T-cell (primary cell): ENCODE measurements around the gene AKR1C2. TPM values are rescaled to one million over a fixed set of nuclear protein-coding genes. Genes with fewer than 3 reads are reported as not detected.
"Not testable (repeated sequence)": the region's sequence is repeated elsewhere in the genome, so short reads cannot be mapped to it uniquely, and the experiment has no call there.

Source experiments
- ATAC-seq, 4 experiments: fragments of 200-7000 bp in 3 of 4; fragments of 150-1000 bp in 1 of 4; cut with Tn5 transposase; replicated peaks in 1 of 4; 1 replicate in 3 of 4; 2 replicates in 1 of 4; pipeline ENCODE4 v1.10.0; 2021; ENCODE audit warnings: moderate library complexity in 3 of 4, mild to moderate bottlenecking in 2 of 4, moderate number of reproducible peaks in 1 of 4
- CTCF ChIA-PET, 2 donors: fragments of 300-600 bp; sonication (Branson Sonifier 250); formaldehyde crosslinking; loops; one replicate each; lab custom pipeline; 2022; ENCODE audit warnings: antibody characterized with exemption in 2 of 2; lab: Charles Lee
- POLR2A ChIA-PET, 2 donors: fragments of 300-600 bp; sonication (Branson Sonifier 250); formaldehyde crosslinking; loops; one replicate each; lab custom pipeline; 2022; ENCODE audit warnings: antibody characterized with exemption in 2 of 2; lab: Charles Lee
- DNase-seq, 35 experiments: peaks; one replicate each; pipeline versions ENCODE4 v3.0.0 to v3.0.0-alpha.2; 2013 to 2023
- H3K27ac ChIP-seq: one replicate; pipeline ENCODE4 v1.5.1; 2013; ENCODE audit warnings: low read length
- H3K27me3 ChIP-seq, 2 experiments: replicated peaks in 1 of 2; 1 replicate in 1 of 2; 2 replicates in 1 of 2; pipeline versions ENCODE4 v1.6.1 to v1.7.0; 2013; ENCODE audit warnings: low read length in 1 of 2, mixed read lengths in 1 of 2; ENCODE audit not compliant: control insufficient read depth in 2 of 2, insufficient read depth in 2 of 2; ENCODE audit errors: extremely low read depth in 1 of 2
- H3K36me3 ChIP-seq, 2 donors: 1 replicate in 1 of 2; 2 replicates in 1 of 2; pipeline versions ENCODE4 v1.6.1 to v1.7.0; 2013; ENCODE audit warnings: low read length in 1 of 2; ENCODE audit not compliant: control insufficient read depth in 2 of 2, insufficient read depth in 1 of 2; ENCODE audit errors: extremely low read depth in 1 of 2
- H3K4me1 ChIP-seq, 2 experiments: 1 replicate in 1 of 2; 2 replicates in 1 of 2; pipeline versions ENCODE4 v1.6.1 to v1.7.0; 2013; ENCODE audit warnings: low read length in 2 of 2, mixed read lengths in 1 of 2; ENCODE audit not compliant: insufficient read depth in 2 of 2, control insufficient read depth in 1 of 2; ENCODE audit errors: extremely low read depth in 1 of 2
- H3K4me3 ChIP-seq, 2 donors: 1 replicate in 1 of 2; 2 replicates in 1 of 2; pipeline versions ENCODE4 v1.5.1 to v1.7.0; 2013; ENCODE audit warnings: mild to moderate bottlenecking in 2 of 2, low read length in 1 of 2, moderate library complexity in 1 of 2; ENCODE audit not compliant: control insufficient read depth in 1 of 2; ENCODE audit errors: extremely low read depth in 1 of 2
- H3K9me3 ChIP-seq: 2 replicates; pipeline ENCODE4 v1.7.0; 2013
- H3K27ac Mint-ChIP-seq, 2 donors: one replicate each; pipeline ENCODE4 v1.8.0; 2020 to 2021; ENCODE audit warnings: mild to moderate bottlenecking in 2 of 2, mixed read lengths in 2 of 2
- H3K27me3 Mint-ChIP-seq, 2 donors: one replicate each; pipeline ENCODE4 v1.8.0; 2021 to 2022; ENCODE audit warnings: mixed read lengths in 2 of 2
- H3K36me3 Mint-ChIP-seq: one replicate; pipeline ENCODE4 v1.8.0; 2021; ENCODE audit warnings: mixed read lengths
- H3K4me1 Mint-ChIP-seq, 3 donors: one replicate each; pipeline ENCODE4 v1.8.0; 2020 to 2022; ENCODE audit warnings: mixed read lengths in 3 of 3, mild to moderate bottlenecking in 1 of 3
- H3K4me3 Mint-ChIP-seq, 3 donors: one replicate each; pipeline ENCODE4 v1.8.0; 2020 to 2022; ENCODE audit warnings: mild to moderate bottlenecking in 3 of 3, mixed read lengths in 3 of 3, moderate library complexity in 3 of 3
- H3K9me3 Mint-ChIP-seq, 3 donors: one replicate each; pipeline ENCODE4 v1.8.0; 2020 to 2022; ENCODE audit warnings: mixed read lengths in 3 of 3
- WGBS: methylation state at CpG from one replicate; pipeline ENCODE4 v1.1.5; 2013; ENCODE audit warnings: missing lambda C conversion rate; ENCODE audit not compliant: insufficient coverage; 5-methylcytosine and 5-hydroxymethylcytosine counted together
- total RNA-seq, 35 experiments: library from RNA in 6 of 35; stranded (reverse) in 6 of 35; fragments of 120-200 nt in 1 of 35; gene quantifications; one replicate each; pipeline versions ENCODE4 v1.2.1 to v1.2.4 and lab custom pipeline; 2013 to 2026

The AKR1C2 gene
- total RNA-seq, 5 donors from 2014 or later (not counting 1 experiment from before 2014, with no cell fraction given) = 0.15 to 0.47 (median 0.41) TPM; not detected in 2

- not testable (repeated sequence) for H3K9me3 Mint-ChIP-seq
Measured at GRCh38 chr10:4967189-4967588, 36.5 kb downstream of the AKR1C2 start.

GRCh38 chr10:4965763-4966162, 37.9 kb downstream of the AKR1C2 start:
- H3K9me3 Mint-ChIP-seq, ATAC-seq, H3K4me3 ChIP-seq, H3K4me1 ChIP-seq, H3K27ac ChIP-seq, H3K27me3 ChIP-seq, H3K36me3 ChIP-seq, H3K36me3 Mint-ChIP-seq, H3K4me3 Mint-ChIP-seq, H3K27ac Mint-ChIP-seq, H3K9me3 ChIP-seq, POLR2A ChIA-PET, H3K4me1 Mint-ChIP-seq, CTCF ChIA-PET, DNase-seq, H3K27me3 Mint-ChIP-seq: not testable (repeated sequence)
- WGBS = no CpG with 5 or more reads among the region's 4 CpGs

More at GRCh38 chr10:4967189-4967588, 36.5 kb downstream of the AKR1C2 start:
- H3K36me3 ChIP-seq, H3K27ac ChIP-seq, H3K4me1 Mint-ChIP-seq, POLR2A ChIA-PET, H3K4me1 ChIP-seq, H3K36me3 Mint-ChIP-seq, CTCF ChIA-PET, H3K9me3 ChIP-seq, H3K4me3 Mint-ChIP-seq, H3K27me3 ChIP-seq, ATAC-seq, DNase-seq, H3K27me3 Mint-ChIP-seq, H3K4me3 ChIP-seq, H3K27ac Mint-ChIP-seq: not testable (repeated sequence)
- WGBS = no CpG with 5 or more reads among the region's 3 CpGs

DNA sequence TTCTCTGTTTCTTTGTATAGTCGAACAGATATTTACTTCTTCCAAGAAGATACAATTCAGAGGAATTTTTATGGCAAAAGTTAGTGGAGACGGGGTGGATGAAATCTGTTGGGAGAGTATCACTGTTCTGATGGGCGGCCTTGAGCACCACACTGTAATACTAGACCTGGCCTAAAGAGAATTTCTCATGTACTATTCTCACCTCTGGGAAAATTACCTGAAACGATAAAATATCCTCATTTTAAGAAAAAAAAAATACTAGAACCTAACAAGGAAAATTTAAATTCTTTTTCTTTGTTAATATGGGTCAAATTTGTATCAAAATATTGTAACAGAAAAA, 39.9 kb downstream of the AKR1C2 start:
- H3K9me3 ChIP-seq, H3K4me1 Mint-ChIP-seq, H3K9me3 Mint-ChIP-seq, H3K27me3 Mint-ChIP-seq, ATAC-seq, H3K27me3 ChIP-seq, H3K36me3 Mint-ChIP-seq, H3K4me3 ChIP-seq, H3K27ac ChIP-seq, H3K27ac Mint-ChIP-seq, DNase-seq, H3K4me1 ChIP-seq, H3K36me3 ChIP-seq, CTCF ChIA-PET, POLR2A ChIA-PET, H3K4me3 Mint-ChIP-seq: not testable (repeated sequence)
- WGBS = no CpG with 5 or more reads among the region's 4 CpGs

DNA sequence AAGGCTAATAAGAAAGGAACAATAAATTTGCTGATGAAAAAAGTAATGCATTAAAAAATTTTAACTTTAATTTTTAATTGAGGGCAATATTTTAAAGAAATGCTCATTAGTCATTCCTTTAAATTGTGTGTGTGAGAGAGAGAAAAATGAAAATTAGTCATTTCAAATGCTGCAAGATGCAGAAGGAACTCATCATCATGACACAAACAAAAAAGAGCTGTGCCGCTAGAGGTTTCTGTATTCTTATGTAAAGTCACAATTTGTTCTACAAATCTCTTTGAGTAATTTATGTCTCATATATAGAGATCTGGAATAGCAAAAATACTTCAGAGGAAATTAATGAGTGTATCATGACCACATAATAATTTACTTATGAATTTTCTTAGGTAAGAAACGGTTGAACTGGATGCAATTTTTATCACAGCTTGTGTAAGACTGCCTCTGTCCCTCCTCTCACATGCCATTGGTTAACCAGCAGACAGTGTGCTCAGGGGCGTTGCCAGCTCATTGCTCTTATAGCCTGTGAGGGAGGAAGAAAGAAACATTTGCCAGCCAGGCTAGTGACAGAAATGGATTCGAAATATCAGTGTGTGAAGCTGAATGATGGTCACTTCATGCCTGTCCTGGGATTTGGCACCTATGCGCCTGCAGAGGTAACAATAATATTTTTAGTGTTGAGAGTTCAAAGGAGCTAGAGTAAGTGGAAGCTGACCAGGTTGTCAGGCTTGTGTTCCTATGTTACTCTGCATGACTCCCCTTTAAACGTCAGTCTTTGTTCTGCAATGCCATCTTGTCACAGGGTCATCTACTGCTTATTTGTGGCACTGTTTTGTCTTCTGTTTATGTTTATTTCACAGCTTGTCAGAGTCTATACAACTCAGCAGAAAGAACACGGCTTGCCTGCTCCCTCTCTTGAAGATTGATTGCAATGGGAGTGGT, 40.5 kb downstream of the AKR1C2 start, which contains the start of gene AKR1C1:
Gene AKR1C1, plus strand, starts transcription at position 540 of the 939 bp plus-strand sequence. Its CDS starts 30 bp downstream, at position 570.
- H3K36me3 Mint-ChIP-seq, H3K9me3 ChIP-seq, H3K27me3 Mint-ChIP-seq, H3K27me3 ChIP-seq, DNase-seq, H3K9me3 Mint-ChIP-seq, H3K4me3 Mint-ChIP-seq, CTCF ChIA-PET, H3K4me1 ChIP-seq, POLR2A ChIA-PET, ATAC-seq, H3K4me3 ChIP-seq, H3K27ac ChIP-seq, H3K27ac Mint-ChIP-seq, H3K36me3 ChIP-seq, H3K4me1 Mint-ChIP-seq: not testable (repeated sequence)
- no CpG with 5 or more reads among the region's 7 CpGs for WGBS

DNA sequence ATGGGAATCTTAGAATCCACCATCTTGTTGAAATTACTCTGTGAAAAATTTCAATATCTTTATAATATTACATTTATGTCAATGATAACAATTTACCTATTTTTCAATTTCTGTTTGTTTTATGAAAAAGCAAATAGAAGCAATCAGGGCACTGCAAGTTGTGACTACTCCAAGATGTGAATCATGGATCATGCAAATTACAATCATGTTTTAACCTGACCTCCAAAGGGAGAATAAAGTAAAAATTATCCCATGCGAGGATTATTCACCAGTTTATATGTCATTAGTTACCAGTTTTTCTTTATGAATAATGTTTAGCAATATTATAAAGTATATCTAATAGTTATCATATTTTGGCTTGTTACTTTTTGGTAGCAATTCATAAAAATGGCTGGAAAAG, 41.3 kb downstream of the AKR1C2 start:
- WGBS = no CpG with 5 or more reads among the region's 1 CpG
- CTCF ChIA-PET, H3K4me1 Mint-ChIP-seq, POLR2A ChIA-PET, H3K27ac Mint-ChIP-seq, H3K4me1 ChIP-seq, ATAC-seq, H3K4me3 Mint-ChIP-seq, H3K36me3 ChIP-seq, H3K27me3 ChIP-seq, H3K9me3 Mint-ChIP-seq, H3K36me3 Mint-ChIP-seq, H3K27me3 Mint-ChIP-seq, H3K27ac ChIP-seq, H3K4me3 ChIP-seq, H3K9me3 ChIP-seq, DNase-seq: not testable (repeated sequence)

GRCh38 chr10:4961558-4961957, 42.1 kb downstream of the AKR1C2 start:
- H3K27me3 ChIP-seq, H3K4me3 Mint-ChIP-seq, CTCF ChIA-PET, H3K4me3 ChIP-seq, POLR2A ChIA-PET, H3K9me3 Mint-ChIP-seq, H3K27ac ChIP-seq, H3K27ac Mint-ChIP-seq, H3K36me3 ChIP-seq, ATAC-seq, H3K4me1 ChIP-seq, H3K9me3 ChIP-seq, DNase-seq, H3K36me3 Mint-ChIP-seq, H3K4me1 Mint-ChIP-seq, H3K27me3 Mint-ChIP-seq: not testable (repeated sequence)
- WGBS = 100% methylated on average over 2 of the region's 11 CpGs
